Measurements from ENCODE around the gene RFXAP. TPM values are rescaled to one million over a fixed set of nuclear protein-coding genes. Genes with fewer than 3 reads are reported as not detected.

The RFXAP gene
- total RNA-seq, 1 experiment from 2014 or later, result 4.4 TPM

- Histone ChIP-seq H3K27ac (ENCODE audit: low read depth, low read length) (no peak overlapping the region), H2AFZ (ENCODE audit: low read depth, low read length, poor library complexity, severe bottlenecking) (no peak overlapping the region), H3K9me2 (ENCODE audit: insufficient read depth) (no peaks in the 10 kb centered on the region), H3K4me3 (replicated peaks in 1 of 2; ENCODE audit: low read depth in 1 of 2, low read length in 2 of 2) (no peak overlapping the region), H4K20me1 (ENCODE audit: insufficient read depth) (no peaks in the 10 kb centered on the region; the same call in 1 of the 2 replicates), H3K27me3 (ENCODE audit: insufficient read depth, low read length) (no peaks in the 10 kb centered on the region), H3K9me3 (ENCODE audit: control insufficient read depth in 1 of 2, insufficient read depth in 1 of 2, low read depth in 1 of 2, low read length in 2 of 2) (no peaks in the 10 kb centered on the region), H3K4me2 (ENCODE audit: low read length) (no peak overlapping the region), H3K36me3 (ENCODE audit: control insufficient read depth in 1 of 2, insufficient read depth in 2 of 2, low read length in 2 of 2) (no peaks in the 10 kb centered on the region), H3K79me2 (ENCODE audit: insufficient read depth, low read length) (no peaks in the 10 kb centered on the region), H3K4me1 (ENCODE audit: control insufficient read depth in 1 of 2, insufficient read depth in 2 of 2, low read length in 2 of 2) (no peaks in the 10 kb centered on the region), H3K9ac (ENCODE audit: low read length) (no peak overlapping the region)
- intact Hi-C loops (cut with micrococcal nuclease), result no loop called here
- RAD21 ChIA-PET (ENCODE audit: low non-redundant PET in 1 of 2, low total read pairs in 2 of 2, uncharacterized antibody in 2 of 2, unreplicated experiment in 2 of 2), result no interaction called here
- TF ChIP-seq FOSL1 (IDR thresholded peaks at IDR 0.05; ENCODE audit: low read depth) (no peak), SP1 (IDR thresholded peaks at IDR 0.05; ENCODE audit: low read depth) (no peak), POLR2A (IDR thresholded peaks at IDR 0.05; ENCODE audit: borderline replicate concordance, extremely low read depth, insufficient read depth, insufficient read length) (no peak), REST (IDR thresholded peaks at IDR 0.05; ENCODE audit: low read depth) (no peak), RAD21 (IDR thresholded peaks at IDR 0.05; ENCODE audit: low read depth) (no peak), EGR1 (IDR thresholded peaks at IDR 0.05; ENCODE audit: low read depth) (no peak), ELF1 (IDR thresholded peaks at IDR 0.05; ENCODE audit: borderline replicate concordance, low read depth) (no peak), JUND (IDR thresholded peaks at IDR 0.05) (no peak), SIN3A (IDR thresholded peaks at IDR 0.05; ENCODE audit: low read depth) (no peak), YY1 (IDR thresholded peaks at IDR 0.05; ENCODE audit: extremely low read depth, insufficient replicate concordance, low read depth, low read length) (no peak), ZBTB33 (IDR thresholded peaks at IDR 0.05; ENCODE audit: extremely low read depth, insufficient replicate concordance, low read length) (no peak), POLR2AphosphoS5 (IDR thresholded peaks at IDR 0.05; ENCODE audit: low read depth, low read length) (no peak), CEBPB (IDR thresholded peaks at IDR 0.05; ENCODE audit: low read depth) (no peak)
- CTCF ChIA-PET, result interaction anchor here (1.3 kb wide), 1 partner anchor 11 kb away, joined by 5 read pairs; no protein-coding TSS in a partner anchor
- ATAC-seq, result no peak
- POLR2A ChIA-PET, result no interaction called here
- BruUV-seq (replicated peaks), result no TSS peak
- DNase-seq (ENCODE audit: low read depth, low spot score), result no peak
Observed at GRCh38 chr13:36847606-36848005, 28.6 kb downstream of the RFXAP start.

All from HCT116 (cell line).